Choroid plexus epithelial cell (primary cell): ENCODE results near the gene GPC1.

Source experiments
- DNase-seq: peaks from one replicate; pipeline ENCODE4 v3.0.0-alpha.2; 2010; ENCODE audit warnings: low read depth
- H3K4me3 ChIP-seq: 2 replicates; pipeline ENCODE4 v1.5.1; 2011; ENCODE audit warnings: low read depth, mild to moderate bottlenecking, control low read depth, low read length, moderate library complexity
- TF ChIP-seq, protein P1 (sequence below): conservative IDR thresholded peaks from 2 replicates; pipeline ENCODE4 v1.5.1; 2011; ENCODE audit warnings: low read depth, mild to moderate bottlenecking, control low read depth, inconsistent platforms, low read length, moderate library complexity

GPC1 gene

DNA sequence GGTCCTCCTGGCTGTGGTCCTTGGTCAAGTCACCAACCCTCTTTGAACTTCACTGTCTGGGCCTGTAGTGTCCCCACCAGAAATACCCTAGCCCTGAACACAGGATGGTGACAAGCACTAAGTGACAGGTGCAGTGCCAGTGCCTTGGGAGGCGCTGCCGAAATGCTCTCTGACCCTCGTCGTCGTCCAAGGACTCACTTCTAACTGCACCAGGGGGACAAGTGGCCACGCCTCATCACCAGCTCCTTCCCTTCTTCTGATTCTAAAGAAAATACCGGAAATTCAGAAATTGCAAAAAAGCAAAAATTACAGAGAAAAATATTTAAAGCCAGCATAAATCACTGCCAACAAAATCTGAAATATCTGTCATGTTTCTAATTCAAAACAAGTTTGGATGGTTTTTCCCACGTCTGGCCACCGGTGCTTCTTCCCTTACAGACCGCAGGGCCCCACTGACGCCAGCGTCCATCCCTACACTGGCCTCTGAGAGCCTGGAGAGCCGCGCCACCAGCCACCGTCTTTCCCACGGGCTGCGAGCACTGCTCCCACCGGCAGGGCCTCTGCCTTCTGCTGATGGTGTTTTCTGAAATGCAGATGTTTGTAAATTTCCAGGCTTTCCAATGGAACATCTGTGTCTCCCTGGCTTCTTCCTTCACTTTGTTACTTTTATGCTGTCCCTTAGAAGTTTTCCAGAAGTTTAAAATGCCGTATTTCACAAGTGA, 37.4 kb upstream of the GPC1 start:
- no peak overlapping the region for H3K4me3 ChIP-seq
- peak; percentile 53 for DNase-seq
- TF ChIP-seq, protein P1, sequence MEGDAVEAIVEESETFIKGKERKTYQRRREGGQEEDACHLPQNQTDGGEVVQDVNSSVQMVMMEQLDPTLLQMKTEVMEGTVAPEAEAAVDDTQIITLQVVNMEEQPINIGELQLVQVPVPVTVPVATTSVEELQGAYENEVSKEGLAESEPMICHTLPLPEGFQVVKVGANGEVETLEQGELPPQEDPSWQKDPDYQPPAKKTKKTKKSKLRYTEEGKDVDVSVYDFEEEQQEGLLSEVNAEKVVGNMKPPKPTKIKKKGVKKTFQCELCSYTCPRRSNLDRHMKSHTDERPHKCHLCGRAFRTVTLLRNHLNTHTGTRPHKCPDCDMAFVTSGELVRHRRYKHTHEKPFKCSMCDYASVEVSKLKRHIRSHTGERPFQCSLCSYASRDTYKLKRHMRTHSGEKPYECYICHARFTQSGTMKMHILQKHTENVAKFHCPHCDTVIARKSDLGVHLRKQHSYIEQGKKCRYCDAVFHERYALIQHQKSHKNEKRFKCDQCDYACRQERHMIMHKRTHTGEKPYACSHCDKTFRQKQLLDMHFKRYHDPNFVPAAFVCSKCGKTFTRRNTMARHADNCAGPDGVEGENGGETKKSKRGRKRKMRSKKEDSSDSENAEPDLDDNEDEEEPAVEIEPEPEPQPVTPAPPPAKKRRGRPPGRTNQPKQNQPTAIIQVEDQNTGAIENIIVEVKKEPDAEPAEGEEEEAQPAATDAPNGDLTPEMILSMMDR, result no peak

DNA sequence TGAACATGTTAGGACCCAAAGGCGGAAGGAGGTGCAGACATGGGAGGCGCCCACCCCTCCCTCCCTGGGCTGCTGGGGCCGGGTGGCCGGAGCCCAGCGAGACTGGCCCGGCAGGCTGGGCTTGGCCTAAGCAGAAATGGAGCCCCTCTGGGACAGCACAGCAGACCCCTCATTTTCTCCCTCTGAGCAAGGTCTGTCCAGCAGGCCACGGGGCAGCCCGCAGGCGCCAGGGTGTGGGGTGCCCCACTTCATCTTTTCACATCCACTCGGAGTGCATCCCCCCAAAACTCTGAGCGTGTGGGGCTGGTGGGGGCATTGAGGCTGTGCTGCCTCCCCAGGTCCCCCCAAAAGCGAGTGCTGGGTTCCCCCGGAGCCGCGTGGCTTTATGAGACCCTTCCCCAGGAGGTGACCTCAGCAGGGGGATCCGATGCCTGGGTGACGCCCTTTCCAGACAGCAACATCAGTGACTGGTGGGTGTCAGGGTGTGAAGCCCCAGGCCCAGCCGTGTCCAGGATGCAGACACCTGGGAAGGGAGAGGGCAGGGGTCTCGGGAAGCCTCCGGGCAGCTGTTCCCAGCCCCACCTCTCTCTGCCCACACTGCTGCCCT, 36.7 kb upstream of the GPC1 start:
- TF ChIP-seq, protein P1, result no peak
- no peak overlapping the region for H3K4me3 ChIP-seq
- DNase-seq, result no peak

DNA sequence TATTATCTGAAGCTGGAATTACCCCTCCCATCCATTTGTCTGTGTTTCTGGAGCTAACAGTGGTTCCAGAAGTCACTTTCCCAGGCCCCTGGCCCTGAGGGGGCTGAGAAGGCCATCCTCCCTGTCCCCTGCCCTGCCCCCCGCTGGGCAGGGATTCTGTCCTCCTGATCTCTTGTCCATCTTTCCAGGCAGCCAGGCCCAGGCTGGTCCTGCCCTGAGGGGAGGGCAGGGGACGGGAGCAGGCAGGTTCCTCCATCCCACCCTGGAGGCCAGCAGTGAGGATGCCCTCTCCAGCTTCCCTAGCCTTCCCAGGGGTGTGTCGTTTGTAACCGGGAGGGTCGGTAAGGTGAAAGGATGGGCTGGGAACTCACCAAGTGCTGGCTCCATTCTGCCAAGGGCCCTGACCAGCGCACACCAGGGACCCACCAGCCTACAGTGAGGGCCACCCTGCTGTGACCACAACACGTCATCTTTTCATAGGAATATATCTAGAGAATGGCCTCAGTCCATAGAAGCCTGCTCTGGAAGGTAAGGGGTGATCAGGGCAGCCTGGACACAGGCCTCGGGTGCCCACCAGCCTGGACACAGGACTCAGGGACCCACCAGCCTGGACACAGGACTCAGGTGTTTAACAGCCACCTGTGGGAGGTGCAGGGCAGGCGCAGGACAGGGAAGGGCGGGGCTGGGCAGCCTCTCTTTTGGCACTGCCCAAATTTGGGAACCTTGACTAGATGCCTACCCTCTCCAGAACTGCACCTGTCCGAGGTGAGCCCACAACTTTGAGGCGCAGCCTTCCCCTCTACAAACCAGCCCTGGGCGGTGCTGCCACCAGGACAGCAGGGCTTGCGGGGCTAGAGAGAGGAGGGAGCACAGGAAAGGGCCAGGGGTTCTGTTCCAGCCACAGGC, 35.8 kb upstream of the GPC1 start:
- no peak for DNase-seq
- no peak overlapping the region for H3K4me3 ChIP-seq
- TF ChIP-seq, protein P1, result no peak

DNA sequence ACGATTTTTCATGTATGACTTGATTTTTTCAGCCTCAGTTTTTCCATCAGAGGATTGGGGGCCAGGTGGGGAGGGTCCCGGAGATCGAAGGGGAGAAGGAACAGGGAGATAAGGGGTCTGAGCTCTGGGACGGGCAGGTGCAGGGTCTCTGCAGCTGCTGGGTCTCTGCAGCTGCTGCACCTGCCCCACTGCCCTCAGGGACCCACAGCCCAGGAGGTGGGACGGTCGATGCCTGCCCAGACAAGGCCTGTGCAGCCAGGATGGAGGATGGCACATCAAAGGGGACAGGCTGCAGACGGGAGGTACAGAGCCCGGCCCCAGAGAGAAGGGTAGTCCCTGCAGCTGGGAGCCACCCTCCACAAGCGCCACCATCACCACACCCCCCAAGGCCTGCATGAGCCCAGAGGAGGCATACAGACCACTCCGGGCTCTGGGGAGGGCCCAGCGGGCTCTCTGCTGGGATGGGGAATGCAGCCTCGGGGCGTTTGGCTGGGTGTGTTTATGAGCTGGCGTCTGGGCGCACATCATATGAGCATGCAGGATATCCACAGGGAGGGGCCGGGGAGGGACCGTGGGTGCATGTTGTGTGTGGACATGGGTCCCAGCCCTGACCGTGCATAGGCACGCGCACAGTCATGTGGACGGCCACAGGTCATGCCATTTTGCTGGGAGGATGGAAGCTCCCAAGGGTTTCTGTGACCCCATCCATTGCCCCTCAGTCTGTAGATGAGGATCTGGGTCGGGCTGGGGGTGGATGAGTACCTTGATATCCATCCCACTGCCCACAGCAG, 34.9 kb upstream of the GPC1 start:
- TF ChIP-seq, protein P1, result no peak
- DNase-seq, result no peak
- H3K4me3 ChIP-seq, result no peak overlapping the region

DNA sequence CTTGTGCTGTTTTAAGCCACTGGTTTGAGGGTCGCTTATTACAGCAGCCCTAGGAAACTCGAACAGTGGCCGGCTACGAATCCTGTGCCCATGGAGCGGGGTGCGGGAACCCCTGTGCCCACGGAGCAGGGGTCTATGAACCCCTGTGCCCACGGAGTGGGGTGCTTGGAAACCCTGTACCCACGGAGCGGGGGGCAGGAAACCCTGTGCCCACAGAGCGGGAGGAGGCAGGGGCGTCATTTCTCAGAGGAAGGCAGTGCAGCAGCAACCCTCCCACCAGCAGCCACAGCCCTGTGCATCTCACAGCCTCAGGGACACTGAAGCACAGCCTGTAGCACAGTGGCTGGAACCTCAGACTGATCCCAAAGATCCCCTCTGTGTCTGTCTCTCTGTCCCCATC, 34.2 kb upstream of the GPC1 start:
- H3K4me3 ChIP-seq, result no peak overlapping the region
- DNase-seq, result no peak
- TF ChIP-seq, protein P1, result no peak

DNA sequence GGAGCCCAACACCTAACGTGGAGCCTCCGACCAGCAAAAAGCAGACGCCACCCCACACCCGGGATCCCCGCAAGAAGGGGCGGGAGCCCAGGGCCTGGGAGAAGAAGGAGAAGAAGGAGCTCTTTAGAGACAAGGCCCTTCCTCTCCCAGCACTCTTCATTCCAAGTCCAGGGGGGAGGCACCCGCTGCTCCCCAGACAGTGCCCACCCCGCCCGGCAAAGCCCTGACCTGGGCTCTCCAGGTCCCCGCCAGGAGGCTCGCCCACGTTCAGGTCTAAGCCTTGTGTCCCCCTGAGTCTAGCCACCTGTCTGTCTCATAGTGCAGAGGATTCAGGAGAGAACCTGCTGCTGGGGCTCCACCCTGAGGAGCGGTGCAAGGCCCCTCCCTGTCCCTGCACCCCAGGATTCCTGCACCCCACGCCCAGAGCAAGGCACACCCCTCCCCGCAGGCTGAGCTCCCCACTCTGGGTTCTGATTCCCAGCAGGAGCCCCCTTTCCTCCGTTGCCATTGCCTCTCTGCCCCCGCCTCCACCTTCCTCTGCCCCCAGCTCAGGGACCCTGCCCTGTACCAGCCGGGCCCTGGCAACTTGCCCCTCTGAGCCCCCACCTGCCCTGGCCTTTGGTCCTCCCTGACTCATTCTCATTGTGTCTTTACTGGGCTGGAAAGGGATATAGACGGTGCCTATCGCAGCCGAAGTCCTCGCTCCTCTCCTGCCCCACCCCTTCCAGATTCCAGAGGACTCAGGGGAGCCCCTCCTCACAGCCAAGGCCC, 33.5 kb upstream of the GPC1 start:
- TF ChIP-seq, protein P1, result no peak
- H3K4me3 ChIP-seq, result no peak overlapping the region
- no peak for DNase-seq
